Prostate gland (tissue), 2 donors: ENCODE measurements around the gene DAAM1.

ENCODE experiments used
- CTCF ChIP-seq, 4 experiments: fragments of 200-600 bp in 2 of 4; fragments of 450-650 bp in 2 of 4; sonication (generic) in 2 of 4; IDR thresholded peaks; 1 replicate in 3 of 4; 2 replicates in 1 of 4; pipeline ENCODE4 v1.5.1; 2016 to 2019; ENCODE audit warnings: antibody characterized with exemption in 4 of 4, mild to moderate bottlenecking in 2 of 4, moderate library complexity in 2 of 4
- POLR2A ChIP-seq: fragments of 450-650 bp; IDR thresholded peaks from one replicate; pipeline ENCODE4 v1.6.1; 2016; ENCODE audit warnings: antibody characterized with exemption, mild to moderate bottlenecking
- POLR2AphosphoS5 ChIP-seq: sonication (generic); formaldehyde crosslinking; IDR thresholded peaks from one replicate; pipeline ENCODE4 v1.6.1; 2017; ENCODE audit warnings: antibody characterized with exemption

DNA sequence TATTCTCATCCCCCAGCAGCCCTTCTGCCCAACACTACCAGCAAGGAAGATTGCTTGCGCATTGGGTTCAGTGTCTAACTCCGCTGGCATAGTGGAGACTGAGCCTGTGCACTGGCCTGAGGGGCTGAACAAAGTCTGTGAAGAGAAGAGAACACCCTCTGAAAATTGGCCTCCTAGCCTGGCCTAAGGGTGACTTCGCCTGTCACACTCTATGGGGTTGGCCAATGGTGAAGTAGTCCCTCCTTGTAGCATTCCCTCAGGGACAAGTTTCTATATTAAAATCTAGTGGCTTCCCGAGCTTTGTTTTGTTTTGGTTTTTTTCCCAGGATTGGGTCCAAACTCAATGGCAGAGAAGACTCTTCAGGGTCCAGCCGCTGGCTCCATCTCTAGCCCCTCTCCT lies 49.1 kb upstream of the DAAM1 start:
- TF ChIP-seq CTCF (IDR thresholded peaks at IDR 0.05) (no peak), POLR2A (no peak), POLR2AphosphoS5 (no peak)
